WTC11 (cell line): ENCODE data around the gene FIZ1.

ENCODE experiments used
- ATF3 ChIP-seq: sonication (generic); formaldehyde crosslinking; conservative IDR thresholded peaks from 2 replicates; pipeline ENCODE4 v1.8.1; 2022; ENCODE audit warnings: mild to moderate bottlenecking, missing genetic modification reagents
- CTCF ChIP-seq: fragments of 200-600 bp; IDR thresholded peaks from 2 replicates; pipeline ENCODE4 v1.8.0; 2022; ENCODE audit warnings: antibody characterized with exemption
- GABPB1 ChIP-seq: sonication (generic); formaldehyde crosslinking; IDR thresholded peaks from 2 replicates; pipeline ENCODE4 v1.8.1; 2023; ENCODE audit warnings: mild to moderate bottlenecking, missing genetic modification reagents
- MAX ChIP-seq: sonication (generic); formaldehyde crosslinking; IDR thresholded peaks from 2 replicates; pipeline ENCODE4 v1.8.0; 2022; ENCODE audit warnings: mild to moderate bottlenecking, missing genetic modification reagents
- MLX ChIP-seq: sonication (generic); formaldehyde crosslinking; IDR thresholded peaks from 2 replicates; pipeline ENCODE4 v1.8.1; 2023; ENCODE audit warnings: mild to moderate bottlenecking, missing genetic modification reagents, moderate library complexity
- SP1 ChIP-seq: sonication (generic); formaldehyde crosslinking; conservative IDR thresholded peaks from 2 replicates; pipeline ENCODE4 v1.8.1; 2022; ENCODE audit warnings: missing genetic modification reagents
- TEAD4 ChIP-seq: sonication (generic); formaldehyde crosslinking; IDR thresholded peaks from 2 replicates; pipeline ENCODE4 v1.8.0; 2022; ENCODE audit warnings: mild to moderate bottlenecking, missing genetic modification reagents
- USF1 ChIP-seq: sonication (generic); formaldehyde crosslinking; IDR thresholded peaks from 2 replicates; pipeline ENCODE4 v1.8.0; 2022; ENCODE audit warnings: mild to moderate bottlenecking, missing genetic modification reagents
- USF2 ChIP-seq: sonication (generic); formaldehyde crosslinking; IDR thresholded peaks from 2 replicates; pipeline ENCODE4 v1.8.1; 2023; ENCODE audit warnings: mild to moderate bottlenecking, missing genetic modification reagents, moderate library complexity

GRCh38 chr19:55544014-55544413 lies 55.3 kb downstream of the FIZ1 start:
- TF ChIP-seq USF2 (CRISPR knock-in tag): no peak
- no peak for TF ChIP-seq TEAD4
- no peak for TF ChIP-seq ATF3 (CRISPR knock-in tag)
- TF ChIP-seq MAX (CRISPR knock-in tag): no peak
- no peak for TF ChIP-seq CTCF
- TF ChIP-seq MLX (CRISPR knock-in tag): no peak
- no peak for TF ChIP-seq USF1 (CRISPR knock-in tag)
- TF ChIP-seq SP1 (CRISPR knock-in tag): no peak
- no peak for TF ChIP-seq GABPB1 (CRISPR knock-in tag)
